PC-3 (cell line): ENCODE results near the gene TMEM17. TPM values are rescaled to one million over a fixed set of nuclear protein-coding genes. Genes with fewer than 3 reads are reported as not detected.

Experiments used
- ATAC-seq: fragments of 200-7000 bp; cut with Tn5 transposase; 2 replicates; pipeline ENCODE4 v1.9.1; 2020; ENCODE audit warnings: mild to moderate bottlenecking, moderate library complexity
- BruUV-seq: library from RNA; stranded (reverse); fragments of 400-500 nt; replicated peaks from 2 replicates; lab custom pipeline; 2021; lab: Mats Ljungman, UMichigan
- CTCF ChIA-PET: fragments of 300-600 bp; sonication (Branson Sonifier 250); formaldehyde crosslinking; loops from one replicate; lab custom pipeline; 2022; ENCODE audit warnings: antibody characterized with exemption; lab: Charles Lee
- POLR2A ChIA-PET: fragments of 300-600 bp; sonication (Branson Sonifier 250); formaldehyde crosslinking; loops from one replicate; lab custom pipeline; 2022; ENCODE audit warnings: antibody characterized with exemption; ENCODE audit not compliant: unreplicated experiment; lab: Charles Lee
- DNase-seq: peaks from one replicate; pipeline ENCODE4 v3.0.0-alpha.2; 2015
- H2AFZ ChIP-seq: fragments of 300-600 bp; sonication (generic); 2 replicates; pipeline ENCODE4 v1.6.0; 2016; ENCODE audit warnings: antibody characterized with exemption, low read length
- H3F3A ChIP-seq: fragments of 300-600 bp; sonication (generic); one replicate; pipeline ENCODE4 v1.6.0; 2017; ENCODE audit warnings: antibody characterized with exemption, low read length, control low read depth, mild to moderate bottlenecking; ENCODE audit not compliant: unreplicated experiment
- H3K27ac ChIP-seq: fragments of 300-600 bp; sonication (generic); 2 replicates; pipeline ENCODE4 v1.5.1; 2016; ENCODE audit warnings: mild to moderate bottlenecking, low read length
- H3K27me3 ChIP-seq: fragments of 300-600 bp; sonication (generic); 2 replicates; pipeline ENCODE4 v1.6.1; 2016; ENCODE audit warnings: low read length, mixed read lengths
- H3K36me3 ChIP-seq: fragments of 300-600 bp; sonication (generic); 2 replicates; pipeline ENCODE4 v1.6.1; 2016; ENCODE audit warnings: low read depth, mixed run types, low read length, mixed read lengths
- H3K4me1 ChIP-seq: fragments of 300-600 bp; sonication (generic); 2 replicates; pipeline ENCODE4 v1.5.1; 2016; ENCODE audit warnings: low read length; ENCODE audit not compliant: insufficient read depth
- H3K4me2 ChIP-seq: fragments of 300-600 bp; sonication (generic); 2 replicates; pipeline ENCODE4 v1.6.0; 2016; ENCODE audit warnings: low read length
- H3K4me3 ChIP-seq: fragments of 300-600 bp; sonication (generic); 2 replicates; pipeline ENCODE4 v1.5.1; 2016; ENCODE audit warnings: mild to moderate bottlenecking, low read length, mixed read lengths
- H3K79me2 ChIP-seq: fragments of 300-600 bp; sonication (generic); 2 replicates; pipeline ENCODE4 v1.6.1; 2017; ENCODE audit warnings: low read length, mixed read lengths
- H3K9ac ChIP-seq: fragments of 300-600 bp; sonication (generic); 2 replicates; pipeline ENCODE4 v1.6.0; 2016; ENCODE audit warnings: mild to moderate bottlenecking, low read length
- H3K9me2 ChIP-seq: fragments of 300-600 bp; sonication (generic); replicated peaks from 2 replicates; pipeline ENCODE4 v1.6.1; 2016; ENCODE audit warnings: mixed run types, low read length, mixed read lengths
- H3K9me3 ChIP-seq: fragments of 300-600 bp; sonication (generic); 2 replicates; pipeline ENCODE4 v1.6.1; 2016; ENCODE audit warnings: low read length, mixed read lengths
- H4K20me1 ChIP-seq: fragments of 300-600 bp; sonication (generic); 2 replicates; pipeline ENCODE4 v1.6.1; 2016; ENCODE audit warnings: low read length, mixed read lengths
- CTCF ChIP-seq: fragments of 300-600 bp; sonication (generic); conservative IDR thresholded peaks from 2 replicates; pipeline ENCODE4 v1.5.1; 2017; ENCODE audit warnings: antibody characterized with exemption, low read depth, mild to moderate bottlenecking, low read length
- EZH2 ChIP-seq: fragments of 300-600 bp; sonication (generic); IDR thresholded peaks from one replicate; pipeline ENCODE4 v1.6.1; 2017; ENCODE audit warnings: antibody characterized with exemption, mild to moderate bottlenecking, low read length; ENCODE audit not compliant: unreplicated experiment
- EZH2phosphoT487 ChIP-seq: fragments of 300-600 bp; sonication (generic); IDR thresholded peaks from 2 replicates; pipeline ENCODE4 v1.6.1; 2018; ENCODE audit warnings: mild to moderate bottlenecking, antibody characterized with exemption, low read length, borderline replicate concordance
- intact Hi-C: fragments of 100-400 bp; cut with micrococcal nuclease; formaldehyde crosslinking; loops from 2 replicates; pipeline ENCODE4 v1.9.0; 2023
- total RNA-seq: library from RNA; depleted of rRNA; stranded (reverse); fragments of >200 nt; gene quantifications from 2 replicates; pipeline ENCODE4 v1.2.3, GENCODE V29; 2014

TMEM17 gene
- total RNA-seq, 1 experiment from 2014 or later, result 2.9 TPM

DNA sequence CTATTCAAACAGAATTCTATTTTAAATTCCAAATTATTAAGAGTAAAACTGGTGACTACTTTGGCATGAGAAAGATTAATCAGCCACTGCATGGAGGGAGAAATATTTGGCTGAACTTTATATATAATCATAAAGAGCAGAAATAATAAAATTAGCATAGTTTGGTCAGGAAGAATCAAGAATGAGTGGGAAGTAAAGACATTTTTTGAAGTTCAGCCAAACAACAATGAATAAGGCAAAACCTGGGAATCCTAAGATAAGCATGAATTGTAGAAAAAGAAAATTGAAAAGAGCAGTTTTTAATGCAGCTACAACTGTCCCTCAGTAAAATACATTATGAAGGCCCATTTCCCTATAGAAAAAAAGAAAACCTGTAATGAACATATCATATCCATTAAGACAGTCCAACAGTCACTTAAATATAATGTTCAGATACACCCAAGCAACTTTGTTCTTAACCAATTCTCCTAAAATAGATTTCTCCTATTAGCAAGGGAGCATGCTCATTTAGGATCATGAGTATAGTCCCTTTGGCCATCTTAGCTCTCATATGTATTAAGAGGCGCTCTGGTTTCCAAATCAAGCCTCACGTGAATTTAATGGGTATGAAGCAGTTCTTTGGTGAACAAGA is 6.5 kb downstream of the TMEM17 start:
- intact Hi-C loops, result no loop called here
- TF ChIP-seq EZH2phosphoT487 (no peak), CTCF (no peak), EZH2 (no peak)
- H3K9me3 ChIP-seq, result no peaks in the 10 kb centered on the region
- H3K4me2 ChIP-seq, result no peak overlapping the region
- H3K79me2 ChIP-seq, result no peaks in the 10 kb centered on the region
- ChIA-PET POLR2A (interaction anchor here (0.7 kb wide), 1 partner anchor 78 kb away, joined by 3 read pairs; no protein-coding TSS in a partner anchor), CTCF (no interaction called here)
- H4K20me1 ChIP-seq, result no peaks in the 10 kb centered on the region
- H3K9me2 ChIP-seq, result no peaks in the 10 kb centered on the region
- DNase-seq (no peak), ATAC-seq (no peak)
- H2AFZ ChIP-seq, result no peak overlapping the region
- no TSS peak for BruUV-seq
- H3K36me3 ChIP-seq, result no peaks in the 10 kb centered on the region
- no peak overlapping the region for H3K4me3 ChIP-seq
- no peak overlapping the region for H3K27ac ChIP-seq
- no peaks in the 10 kb centered on the region for H3F3A ChIP-seq
- H3K27me3 ChIP-seq, result no peaks in the 10 kb centered on the region
- H3K4me1 ChIP-seq, result no peaks in the 10 kb centered on the region
- no peak overlapping the region for H3K9ac ChIP-seq

GRCh38 chr2:62498739-62499138 is 7.3 kb downstream of the TMEM17 start:
- POLR2A ChIA-PET, result no interaction called here
- no TSS peak for BruUV-seq
- H3K27ac ChIP-seq, result no peak overlapping the region

More at GRCh38 chr2:62498739-62499138, 7.3 kb downstream of the TMEM17 start:
- CTCF ChIA-PET, result no interaction called here
- Histone ChIP-seq H3K9me3 (no peaks in the 10 kb centered on the region), H3K36me3 (no peaks in the 10 kb centered on the region), H3K9ac (no peak overlapping the region), H4K20me1 (no peaks in the 10 kb centered on the region), H3K79me2 (no peaks in the 10 kb centered on the region), H3K4me2 (no peak overlapping the region), H2AFZ (no peak overlapping the region), H3K4me3 (no peak overlapping the region), H3K9me2 (no peaks in the 10 kb centered on the region), H3F3A (no peaks in the 10 kb centered on the region), H3K27me3 (no peaks in the 10 kb centered on the region), H3K4me1 (no peaks in the 10 kb centered on the region)
- ATAC-seq (no peak), DNase-seq (no peak)
- intact Hi-C loops, result no loop called here
- TF ChIP-seq EZH2, result no peak
- TF ChIP-seq CTCF, result no peak
- TF ChIP-seq EZH2phosphoT487, result no peak
